Measurements from ENCODE around the gene FLT1.

The FLT1 gene

GRCh38 chr13:28411831-28412353 is 83.0 kb downstream of the FLT1 start (continued):
- TF ChIP-seq, protein P1, sequence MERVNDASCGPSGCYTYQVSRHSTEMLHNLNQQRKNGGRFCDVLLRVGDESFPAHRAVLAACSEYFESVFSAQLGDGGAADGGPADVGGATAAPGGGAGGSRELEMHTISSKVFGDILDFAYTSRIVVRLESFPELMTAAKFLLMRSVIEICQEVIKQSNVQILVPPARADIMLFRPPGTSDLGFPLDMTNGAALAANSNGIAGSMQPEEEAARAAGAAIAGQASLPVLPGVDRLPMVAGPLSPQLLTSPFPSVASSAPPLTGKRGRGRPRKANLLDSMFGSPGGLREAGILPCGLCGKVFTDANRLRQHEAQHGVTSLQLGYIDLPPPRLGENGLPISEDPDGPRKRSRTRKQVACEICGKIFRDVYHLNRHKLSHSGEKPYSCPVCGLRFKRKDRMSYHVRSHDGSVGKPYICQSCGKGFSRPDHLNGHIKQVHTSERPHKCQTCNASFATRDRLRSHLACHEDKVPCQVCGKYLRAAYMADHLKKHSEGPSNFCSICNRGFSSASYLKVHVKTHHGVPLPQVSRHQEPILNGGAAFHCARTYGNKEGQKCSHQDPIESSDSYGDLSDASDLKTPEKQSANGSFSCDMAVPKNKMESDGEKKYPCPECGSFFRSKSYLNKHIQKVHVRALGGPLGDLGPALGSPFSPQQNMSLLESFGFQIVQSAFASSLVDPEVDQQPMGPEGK (tag by site-specific recombination; IDR thresholded peaks at IDR 0.05), result 0 out of 2 replicates have a peak, but pooled peaks have one; percentile 15
- no peak for TF ChIP-seq OVOL3 (tag by site-specific recombination; IDR thresholded peaks at IDR 0.05)
- TF ChIP-seq ZNF335 (tag by site-specific recombination; conservative IDR thresholded peaks at IDR 0.05), result peak; percentile 66
- no peak for TF ChIP-seq ZNF677 (tag by site-specific recombination; IDR thresholded peaks at IDR 0.05)
- no peak for TF ChIP-seq ZNF416 (tag by site-specific recombination; IDR thresholded peaks at IDR 0.05)
- TF ChIP-seq ZNF350 (tag by site-specific recombination; IDR thresholded peaks at IDR 0.05), result no peak
- TF ChIP-seq ZNF324 (tag by site-specific recombination; IDR thresholded peaks at IDR 0.05), result no peak
- peak; percentile 81 for TF ChIP-seq FEZF1 (tag by site-specific recombination; IDR thresholded peaks at IDR 0.05)
- TF ChIP-seq, protein P2, sequence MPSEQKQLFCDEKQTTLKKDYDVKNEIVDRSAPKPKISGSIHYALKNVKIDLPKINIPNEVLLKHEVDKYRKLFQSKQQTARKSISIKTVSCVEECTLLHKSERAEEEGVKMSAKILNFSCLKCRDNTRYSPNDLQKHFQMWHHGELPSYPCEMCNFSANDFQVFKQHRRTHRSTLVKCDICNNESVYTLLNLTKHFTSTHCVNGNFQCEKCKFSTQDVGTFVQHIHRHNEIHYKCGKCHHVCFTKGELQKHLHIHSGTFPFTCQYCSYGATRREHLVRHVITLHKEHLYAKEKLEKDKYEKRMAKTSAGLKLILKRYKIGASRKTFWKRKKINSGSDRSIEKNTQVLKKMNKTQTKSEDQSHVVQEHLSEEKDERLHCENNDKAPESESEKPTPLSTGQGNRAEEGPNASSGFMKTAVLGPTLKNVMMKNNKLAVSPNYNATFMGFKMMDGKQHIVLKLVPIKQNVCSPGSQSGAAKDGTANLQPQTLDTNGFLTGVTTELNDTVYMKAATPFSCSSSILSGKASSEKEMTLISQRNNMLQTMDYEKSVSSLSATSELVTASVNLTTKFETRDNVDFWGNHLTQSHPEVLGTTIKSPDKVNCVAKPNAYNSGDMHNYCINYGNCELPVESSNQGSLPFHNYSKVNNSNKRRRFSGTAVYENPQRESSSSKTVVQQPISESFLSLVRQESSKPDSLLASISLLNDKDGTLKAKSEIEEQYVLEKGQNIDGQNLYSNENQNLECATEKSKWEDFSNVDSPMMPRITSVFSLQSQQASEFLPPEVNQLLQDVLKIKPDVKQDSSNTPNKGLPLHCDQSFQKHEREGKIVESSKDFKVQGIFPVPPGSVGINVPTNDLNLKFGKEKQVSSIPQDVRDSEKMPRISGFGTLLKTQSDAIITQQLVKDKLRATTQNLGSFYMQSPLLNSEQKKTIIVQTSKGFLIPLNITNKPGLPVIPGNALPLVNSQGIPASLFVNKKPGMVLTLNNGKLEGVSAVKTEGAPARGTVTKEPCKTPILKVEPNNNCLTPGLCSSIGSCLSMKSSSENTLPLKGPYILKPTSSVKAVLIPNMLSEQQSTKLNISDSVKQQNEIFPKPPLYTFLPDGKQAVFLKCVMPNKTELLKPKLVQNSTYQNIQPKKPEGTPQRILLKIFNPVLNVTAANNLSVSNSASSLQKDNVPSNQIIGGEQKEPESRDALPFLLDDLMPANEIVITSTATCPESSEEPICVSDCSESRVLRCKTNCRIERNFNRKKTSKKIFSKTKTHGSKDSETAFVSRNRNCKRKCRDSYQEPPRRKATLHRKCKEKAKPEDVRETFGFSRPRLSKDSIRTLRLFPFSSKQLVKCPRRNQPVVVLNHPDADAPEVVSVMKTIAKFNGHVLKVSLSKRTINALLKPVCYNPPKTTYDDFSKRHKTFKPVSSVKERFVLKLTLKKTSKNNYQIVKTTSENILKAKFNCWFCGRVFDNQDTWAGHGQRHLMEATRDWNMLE (tag by site-specific recombination; conservative IDR thresholded peaks at IDR 0.05; ENCODE audit: low read depth), result no peak
- TF ChIP-seq ZNF140 (tag by site-specific recombination; IDR thresholded peaks at IDR 0.05), result no peak
- no peak for TF ChIP-seq ZNF341 (tag by site-specific recombination; IDR thresholded peaks at IDR 0.05; ENCODE audit: low read depth)
- peak; percentile 46; the same call in 1 of the 2 replicates for TF ChIP-seq YY2 (tag by site-specific recombination; IDR thresholded peaks at IDR 0.05)
- TF ChIP-seq HOXA7 (CRISPR knock-in tag; IDR thresholded peaks at IDR 0.05; ENCODE audit: borderline replicate concordance), result no peak
- no peak for TF ChIP-seq ZNF239 (tag by site-specific recombination; IDR thresholded peaks at IDR 0.05)
- TF ChIP-seq ZNF792 (tag by site-specific recombination; IDR thresholded peaks at IDR 0.05), result no peak
- 0 out of 2 replicates have a peak, but pooled peaks have one; percentile 20 for TF ChIP-seq ZFHX2 (tag by site-specific recombination; conservative IDR thresholded peaks at IDR 0.05)
- TF ChIP-seq, protein P3, sequence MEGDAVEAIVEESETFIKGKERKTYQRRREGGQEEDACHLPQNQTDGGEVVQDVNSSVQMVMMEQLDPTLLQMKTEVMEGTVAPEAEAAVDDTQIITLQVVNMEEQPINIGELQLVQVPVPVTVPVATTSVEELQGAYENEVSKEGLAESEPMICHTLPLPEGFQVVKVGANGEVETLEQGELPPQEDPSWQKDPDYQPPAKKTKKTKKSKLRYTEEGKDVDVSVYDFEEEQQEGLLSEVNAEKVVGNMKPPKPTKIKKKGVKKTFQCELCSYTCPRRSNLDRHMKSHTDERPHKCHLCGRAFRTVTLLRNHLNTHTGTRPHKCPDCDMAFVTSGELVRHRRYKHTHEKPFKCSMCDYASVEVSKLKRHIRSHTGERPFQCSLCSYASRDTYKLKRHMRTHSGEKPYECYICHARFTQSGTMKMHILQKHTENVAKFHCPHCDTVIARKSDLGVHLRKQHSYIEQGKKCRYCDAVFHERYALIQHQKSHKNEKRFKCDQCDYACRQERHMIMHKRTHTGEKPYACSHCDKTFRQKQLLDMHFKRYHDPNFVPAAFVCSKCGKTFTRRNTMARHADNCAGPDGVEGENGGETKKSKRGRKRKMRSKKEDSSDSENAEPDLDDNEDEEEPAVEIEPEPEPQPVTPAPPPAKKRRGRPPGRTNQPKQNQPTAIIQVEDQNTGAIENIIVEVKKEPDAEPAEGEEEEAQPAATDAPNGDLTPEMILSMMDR (tag by site-specific recombination; IDR thresholded peaks at IDR 0.05), result no peak
- TF ChIP-seq ZNF398 (tag by site-specific recombination; IDR thresholded peaks at IDR 0.05), result no peak
- no peak for TF ChIP-seq ZNF394 (tag by site-specific recombination; IDR thresholded peaks at IDR 0.05; ENCODE audit: borderline replicate concordance)
- TF ChIP-seq ZNF311 (tag by site-specific recombination; IDR thresholded peaks at IDR 0.05; ENCODE audit: borderline replicate concordance), result no peak
- peak; percentile 69 for TF ChIP-seq OSR2 (tag by site-specific recombination; IDR thresholded peaks at IDR 0.05)
- no peak for TF ChIP-seq ZNF433 (tag by site-specific recombination; IDR thresholded peaks at IDR 0.05; ENCODE audit: low read depth)
- TF ChIP-seq ZNF37A (tag by site-specific recombination; IDR thresholded peaks at IDR 0.05), result no peak
- TF ChIP-seq WT1 (tag by site-specific recombination; IDR thresholded peaks at IDR 0.05), result no peak
- no peak for TF ChIP-seq ZNF830 (tag by site-specific recombination; IDR thresholded peaks at IDR 0.05; ENCODE audit: low read depth)
- no peak for TF ChIP-seq ZBTB7A (tag by site-specific recombination; IDR thresholded peaks at IDR 0.05; ENCODE audit: low read depth)
- no peak for TF ChIP-seq ZNF596 (tag by site-specific recombination; IDR thresholded peaks at IDR 0.05)
- TF ChIP-seq ZNF571 (tag by site-specific recombination; IDR thresholded peaks at IDR 0.05), result no peak
- TF ChIP-seq PRDM1 (tag by site-specific recombination; IDR thresholded peaks at IDR 0.05), result no peak
- no peak for TF ChIP-seq ZFP3 (tag by site-specific recombination; IDR thresholded peaks at IDR 0.05; ENCODE audit: low read depth)
- TF ChIP-seq ZNF600 (tag by site-specific recombination; IDR thresholded peaks at IDR 0.05), result no peak
- TF ChIP-seq YY1 (tag by site-specific recombination; IDR thresholded peaks at IDR 0.05), result peak; percentile 26; the same call in 1 of the 2 replicates
- TF ChIP-seq KLF10 (tag by site-specific recombination; IDR thresholded peaks at IDR 0.05), result no peak
